RCC 7860 (cell line): ENCODE measurements around the gene FGF11.

ENCODE experiments used
- DNase-seq: peaks from one replicate; pipeline ENCODE4 v3.0.0-alpha.2; 2015; ENCODE audit warnings: low spot score
- FAIRE-seq: peaks from 2 replicates; lab custom pipeline; 2012; peaks lifted over from hg19 to GRCh38; lab: Jason Lieb, UNC

FGF11 gene

GRCh38 chr17:7428557-7428956, 10.8 kb upstream of the FGF11 start, which contains the start of gene SPEM3:
Gene SPEM3 (plus strand): TSS chr17:7428857. CDS start chr17:7428903, 46 bp downstream.
- FAIRE-seq = no peak
- DNase-seq = no peak

DNA sequence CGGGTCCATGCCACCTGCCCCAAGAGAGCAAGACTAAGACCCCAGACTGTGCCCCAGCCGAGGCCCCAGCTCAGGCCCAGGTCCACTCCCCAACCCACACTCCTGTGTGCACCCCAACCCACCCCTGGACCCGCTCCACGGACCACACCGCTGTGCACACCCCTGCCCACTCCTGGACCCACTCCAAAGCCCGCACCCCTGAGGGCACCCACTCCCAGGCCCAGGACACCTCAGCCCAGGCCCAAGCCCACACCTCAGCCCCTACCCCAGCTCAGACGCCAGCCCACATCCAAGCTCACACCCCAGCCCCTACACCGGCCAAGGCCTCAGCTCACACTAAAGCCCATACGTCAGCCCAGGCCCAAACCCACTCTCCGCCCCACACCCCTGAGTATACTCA, 9.6 kb upstream of the FGF11 start:
- FAIRE-seq = no peak

GRCh38 chr17:7431231-7431630, 8.1 kb upstream of the FGF11 start:
- FAIRE-seq = no peak
- no peak for DNase-seq

More for the DNA sequence above, 9.6 kb upstream of the FGF11 start:
- DNase-seq = no peak

DNA sequence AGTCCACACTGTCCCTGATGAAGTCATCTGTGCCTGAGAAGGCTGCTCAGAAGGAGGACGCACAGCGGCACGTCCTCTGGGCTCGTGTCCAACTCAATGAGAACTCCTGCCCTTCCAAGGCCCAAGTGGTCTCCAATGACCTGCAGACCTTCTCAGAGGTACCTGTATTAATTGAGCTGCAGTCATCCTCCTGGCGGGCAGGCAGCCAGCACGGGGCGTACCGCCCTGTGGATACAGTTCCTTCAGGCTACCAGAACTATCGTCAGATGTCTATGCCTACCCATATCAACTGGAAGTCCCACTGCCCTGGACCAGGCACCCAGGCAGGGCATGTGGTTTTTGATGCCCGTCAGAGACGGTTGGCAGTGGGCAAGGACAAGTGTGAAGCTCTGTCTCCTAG, 7.0 kb upstream of the FGF11 start:
- no peak for FAIRE-seq
- DNase-seq = no peak

DNA sequence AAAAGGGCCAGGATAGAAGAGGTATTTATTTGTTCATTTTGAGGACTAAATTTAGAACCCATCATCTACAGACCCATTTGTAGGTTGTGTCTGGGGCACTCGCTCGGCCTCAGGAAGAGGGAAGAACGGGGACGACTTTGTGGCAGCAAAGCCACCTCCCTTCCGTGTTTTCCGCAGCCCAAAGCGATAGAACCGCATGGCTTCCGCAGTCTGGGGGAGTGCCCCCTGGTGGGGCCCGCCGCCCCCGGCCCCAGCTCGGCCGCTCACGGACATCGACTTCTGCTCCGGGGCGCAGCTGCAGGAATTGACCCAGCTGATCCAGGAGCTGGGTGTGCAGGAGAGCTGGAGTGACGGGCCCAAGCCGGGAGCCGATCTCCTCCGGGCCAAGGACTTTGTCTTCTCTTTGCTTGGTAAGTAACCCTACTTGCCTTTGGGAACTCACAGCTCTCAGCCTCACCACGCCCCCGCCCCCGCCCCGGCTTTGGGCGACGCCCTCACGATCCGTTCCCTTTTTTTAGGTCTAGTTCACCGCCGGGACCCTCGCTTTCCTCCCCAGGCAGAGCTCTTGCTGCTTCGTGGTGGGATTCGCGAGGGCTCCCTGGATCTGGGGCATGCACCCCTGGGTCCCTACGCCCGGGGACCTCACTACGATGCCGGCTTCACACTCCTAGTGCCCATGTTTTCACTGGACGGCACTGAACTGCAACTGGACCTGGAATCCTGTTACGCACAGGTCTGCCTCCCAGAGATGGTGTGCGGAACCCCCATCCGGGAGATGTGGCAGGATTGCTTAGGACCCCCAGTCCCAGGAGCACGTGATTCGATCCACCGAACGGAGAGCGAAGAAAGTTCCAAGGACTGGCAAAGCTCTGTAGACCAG, 3.4 kb upstream of the FGF11 start:
- DNase-seq = no peak
- no peak for FAIRE-seq

GRCh38 chr17:7436556-7437368, 2.5 kb upstream of the FGF11 start:
- peak; percentile 34 for DNase-seq
- FAIRE-seq = no peak

DNA sequence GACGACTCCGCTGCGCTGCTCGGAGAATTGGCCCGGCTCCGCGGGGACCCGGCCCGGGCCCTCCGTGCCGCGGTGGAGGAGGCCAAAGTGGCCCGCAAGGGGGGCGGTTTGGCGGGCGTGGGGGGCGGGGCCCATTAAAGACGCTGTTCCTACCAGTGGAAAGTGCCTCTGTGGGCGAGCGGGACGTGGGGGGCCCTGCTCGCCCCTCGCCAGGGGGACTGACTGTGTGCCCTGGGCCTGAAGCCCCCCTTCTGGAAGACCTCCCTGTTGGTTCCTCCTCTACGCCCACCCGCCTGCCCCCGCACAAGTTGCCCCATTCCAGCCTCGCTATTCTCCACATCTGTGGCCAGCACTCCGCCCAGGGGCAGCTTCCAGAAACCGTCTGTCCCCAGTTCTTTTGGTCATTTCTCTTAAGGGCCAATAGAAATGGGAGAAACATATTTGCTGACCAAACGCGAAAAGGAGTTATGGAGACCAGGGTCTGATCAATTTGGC, 1.9 kb upstream of the FGF11 start:
- DNase-seq = no peak
- FAIRE-seq = no peak

DNA sequence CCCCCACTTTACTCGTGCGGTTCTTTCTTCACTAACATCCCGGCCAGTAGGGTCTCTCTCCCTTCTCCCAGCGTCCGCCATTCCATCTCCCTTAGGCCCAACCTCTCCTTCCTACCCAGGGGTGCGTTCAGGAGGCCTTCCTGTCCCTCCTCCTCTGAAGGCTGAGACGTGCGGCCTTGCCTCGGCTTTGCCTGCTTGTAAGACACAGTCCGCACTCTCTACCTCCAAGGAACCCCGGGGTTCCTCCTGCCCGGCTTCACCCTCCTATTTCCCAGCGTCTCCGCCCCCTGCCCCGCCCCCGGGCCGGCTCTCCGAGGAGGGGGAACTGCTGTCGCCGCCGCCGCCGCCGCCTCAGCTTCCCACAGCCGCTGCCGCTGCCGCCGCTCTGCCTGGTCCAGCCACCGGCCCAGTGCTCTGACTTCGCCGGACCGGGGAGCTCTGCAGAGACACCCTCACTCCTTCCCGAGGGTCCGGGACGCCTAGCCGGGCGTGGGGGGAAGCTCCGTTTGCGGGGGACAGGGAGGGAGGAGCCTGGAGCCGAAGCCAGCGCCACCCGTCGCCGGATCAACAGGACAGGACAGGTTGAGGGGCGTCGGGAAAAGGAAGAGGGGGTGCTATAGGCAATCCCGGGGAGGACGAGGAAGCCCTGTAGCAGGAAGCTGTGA, 1.2 kb upstream of the FGF11 start:
- FAIRE-seq (no peak), DNase-seq (no peak)

DNA sequence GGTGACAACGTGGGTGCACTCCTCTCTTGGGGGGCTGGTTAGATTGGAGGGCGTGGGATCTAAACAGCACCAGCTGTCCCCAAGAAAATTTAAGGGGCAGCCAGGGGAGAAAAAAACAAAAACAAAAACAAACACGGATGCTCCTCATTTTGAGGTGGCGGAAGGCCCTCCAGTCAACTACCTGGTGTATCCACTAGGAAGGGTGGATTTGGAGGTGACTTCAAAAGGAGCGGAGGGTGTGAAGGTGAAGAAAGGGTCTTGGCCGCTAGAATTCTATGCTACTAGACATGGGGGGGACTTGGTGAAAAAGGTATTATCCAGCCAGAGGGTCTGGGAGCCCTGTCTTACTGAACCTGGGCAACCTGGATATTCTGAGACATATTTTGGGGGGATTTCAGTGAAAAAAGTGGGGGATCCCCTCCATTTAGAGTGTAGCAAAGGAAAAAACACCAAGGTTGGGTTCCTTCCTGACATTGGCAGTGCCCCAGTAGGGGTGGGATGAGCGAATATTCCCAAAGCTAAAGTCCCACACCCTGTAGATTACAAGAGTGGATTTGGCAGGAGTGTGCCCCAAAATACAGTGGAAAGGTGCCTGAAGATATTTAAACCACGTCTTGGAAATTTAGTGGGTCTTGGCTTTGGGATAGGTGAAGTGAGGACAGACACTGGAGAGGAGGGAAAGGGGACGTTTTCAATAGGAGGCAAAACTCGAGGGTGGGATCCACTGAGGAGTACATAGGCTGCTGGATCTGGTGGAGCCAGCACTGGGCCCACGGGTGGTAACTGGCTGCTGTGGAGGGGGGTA, 454 bp upstream of the FGF11 start:
- FAIRE-seq = no peak
- DNase-seq = no peak

DNA sequence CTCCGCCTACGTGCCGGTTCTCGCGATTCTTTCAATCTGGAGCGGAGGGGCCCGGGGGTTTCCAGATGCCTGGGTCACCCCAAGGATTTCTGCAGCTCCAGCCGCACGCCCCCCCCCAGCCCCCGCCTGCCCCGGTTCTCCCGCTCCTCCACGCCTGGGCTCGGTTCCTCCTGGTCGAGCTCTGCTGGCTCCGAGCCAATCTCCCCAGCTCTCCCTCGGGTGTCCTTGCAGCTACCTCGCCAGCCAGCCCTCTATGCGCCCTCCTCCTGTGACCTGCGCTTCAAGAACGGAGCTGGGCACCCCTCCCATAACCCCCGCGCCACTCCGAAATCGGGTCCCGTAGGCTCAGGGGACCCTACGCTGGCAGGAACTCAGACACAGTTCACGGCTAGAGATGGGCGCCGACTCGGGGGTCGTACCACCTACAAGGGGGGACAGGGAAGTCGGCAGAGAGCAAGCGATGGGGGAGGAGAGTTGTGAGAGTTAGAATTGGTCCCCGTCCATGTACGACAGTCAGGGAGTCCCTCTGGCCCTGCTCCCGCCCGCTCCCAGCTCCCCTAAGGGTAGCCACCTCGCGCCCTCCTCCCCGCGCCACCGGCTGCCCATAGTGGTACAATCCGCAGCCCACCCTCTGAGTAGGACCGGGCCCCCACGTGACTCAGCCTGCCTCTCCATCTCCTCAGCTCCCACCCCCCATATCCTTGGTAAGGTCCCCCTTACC, 961 bp downstream of the FGF11 start:
- FAIRE-seq (no peak), DNase-seq (no peak)

- FAIRE-seq = no peak
- DNase-seq = peak; percentile 50
Measured at GRCh38 chr17:7440834-7441195, 1.5 kb downstream of the FGF11 start.

DNA sequence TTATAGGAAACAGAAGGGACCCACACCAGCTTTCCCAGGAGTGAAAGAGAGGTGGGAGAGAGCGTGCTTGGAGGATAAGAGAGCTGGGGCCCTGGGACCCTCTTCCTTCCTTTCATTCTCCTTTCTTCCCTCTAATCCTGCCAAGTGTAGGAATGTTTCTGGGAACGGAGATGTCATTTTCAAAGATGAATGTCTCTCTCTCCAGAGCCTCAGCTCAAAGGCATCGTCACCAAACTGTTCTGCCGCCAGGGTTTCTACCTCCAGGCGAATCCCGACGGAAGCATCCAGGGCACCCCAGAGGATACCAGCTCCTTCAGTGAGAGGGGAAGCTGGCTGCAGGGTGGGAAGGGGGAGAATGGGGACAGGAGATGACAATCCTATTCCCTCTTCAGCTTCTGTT, 2.0 kb downstream of the FGF11 start:
- DNase-seq (no peak), FAIRE-seq (no peak)

- DNase-seq = no peak
Measured at GRCh38 chr17:7442142-7442541, 2.8 kb downstream of the FGF11 start.

GRCh38 chr17:7443499-7444485, 4.5 kb downstream of the FGF11 start:
- FAIRE-seq (no peak), DNase-seq (no peak)

More at GRCh38 chr17:7442142-7442541, 2.8 kb downstream of the FGF11 start:
- no peak for FAIRE-seq

DNA sequence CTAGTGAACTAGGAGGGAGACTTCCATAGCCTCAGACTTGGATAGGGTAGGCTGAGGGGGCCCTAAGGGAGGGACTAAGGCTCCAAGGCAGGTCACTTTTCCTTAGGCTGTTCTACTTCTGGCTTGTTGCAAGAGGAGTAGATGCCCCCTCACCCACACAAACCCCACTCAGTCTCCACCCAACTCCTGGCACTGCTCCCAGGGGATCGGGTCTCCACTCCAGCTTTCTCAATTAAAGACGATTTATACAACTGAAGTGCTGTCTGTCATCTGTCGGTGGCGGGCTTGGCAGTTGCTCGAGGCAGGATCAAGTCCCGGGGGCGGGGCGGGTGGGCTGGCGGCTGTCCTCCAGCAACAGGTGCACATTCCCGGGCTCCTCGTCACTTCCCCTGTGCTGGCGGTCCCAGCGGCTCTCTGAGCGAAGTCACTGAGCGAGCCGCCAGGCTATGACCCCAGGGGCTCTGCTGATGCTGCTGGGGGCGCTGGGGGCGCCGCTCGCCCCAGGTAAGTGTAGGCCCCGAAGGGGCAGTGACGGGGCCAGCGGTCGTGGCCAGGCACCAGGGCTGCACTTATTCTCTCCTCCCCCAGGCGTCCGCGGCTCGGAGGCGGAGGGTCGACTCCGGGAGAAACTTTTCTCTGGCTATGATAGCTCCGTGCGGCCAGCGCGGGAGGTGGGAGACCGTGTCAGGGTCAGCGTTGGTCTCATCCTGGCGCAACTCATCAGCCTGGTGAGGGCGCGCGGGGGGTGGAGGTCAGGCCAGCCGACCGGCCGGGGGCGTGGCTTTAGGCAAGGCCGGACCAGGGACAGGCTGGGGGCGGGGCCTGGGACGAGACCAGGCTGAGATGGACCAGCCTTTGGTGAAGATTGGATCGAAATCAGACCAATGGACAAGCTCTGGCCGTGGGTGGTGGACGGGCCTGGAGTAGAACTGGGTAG, 5.6 kb downstream of the FGF11 start, which contains the start of gene CHRNB1:
TSS of gene CHRNB1 (plus strand) at position 380 of the 937 bp plus-strand sequence. CDS start at position 447, 67 bp downstream.
- no peak for DNase-seq
- no peak for FAIRE-seq

- DNase-seq (no peak), FAIRE-seq (no peak)
Measured at GRCh38 chr17:7445619-7445968, 6.3 kb downstream of the FGF11 start.

DNA sequence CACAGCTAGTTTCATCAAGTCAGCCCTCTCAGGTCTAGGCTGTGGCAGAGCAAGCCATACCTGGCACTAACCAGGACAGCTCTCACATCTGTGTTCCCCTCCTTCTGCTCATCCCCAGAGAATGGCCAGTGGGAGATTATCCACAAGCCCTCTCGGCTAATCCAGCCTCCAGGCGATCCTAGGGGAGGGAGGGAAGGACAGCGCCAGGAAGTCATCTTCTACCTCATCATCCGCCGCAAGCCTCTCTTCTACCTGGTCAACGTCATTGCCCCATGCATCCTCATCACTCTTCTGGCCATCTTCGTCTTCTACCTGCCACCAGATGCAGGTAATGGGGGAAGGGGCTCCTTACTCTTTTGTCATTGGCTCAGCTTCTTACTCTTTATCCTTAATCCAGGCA, 9.1 kb downstream of the FGF11 start:
- DNase-seq = no peak

More for the DNA sequence above, 9.1 kb downstream of the FGF11 start:
- no peak for FAIRE-seq
